Astrocyte of the spinal cord (primary cell): ENCODE results near the gene HRH3.

ENCODE experiments used
- DNase-seq: peaks from one replicate; pipeline ENCODE4 v3.0.0; 2011; ENCODE audit warnings: low read depth, low spot score
- H3K4me3 ChIP-seq: 2 replicates; pipeline ENCODE4 v1.5.1; 2011; ENCODE audit warnings: low read depth, mild to moderate bottlenecking, low read length, moderate library complexity
- CTCF ChIP-seq: IDR thresholded peaks from 2 replicates; pipeline ENCODE4 v1.5.1; 2012; ENCODE audit warnings: low read depth, mild to moderate bottlenecking, low read length, inconsistent platforms
- in situ Hi-C: cut with HindIII; loops from 2 replicates; pipeline ENCODE4 v1.10.0; 2017; ENCODE audit warnings: low sequenced_read_pairs

Gene HRH3

GRCh38 chr20:62266340-62266739 lies 46.3 kb upstream of the HRH3 start:
- in situ Hi-C loops, result no loop called here
- DNase-seq, result no peak
- no peak for TF ChIP-seq CTCF
- no peak overlapping the region for H3K4me3 ChIP-seq

DNA sequence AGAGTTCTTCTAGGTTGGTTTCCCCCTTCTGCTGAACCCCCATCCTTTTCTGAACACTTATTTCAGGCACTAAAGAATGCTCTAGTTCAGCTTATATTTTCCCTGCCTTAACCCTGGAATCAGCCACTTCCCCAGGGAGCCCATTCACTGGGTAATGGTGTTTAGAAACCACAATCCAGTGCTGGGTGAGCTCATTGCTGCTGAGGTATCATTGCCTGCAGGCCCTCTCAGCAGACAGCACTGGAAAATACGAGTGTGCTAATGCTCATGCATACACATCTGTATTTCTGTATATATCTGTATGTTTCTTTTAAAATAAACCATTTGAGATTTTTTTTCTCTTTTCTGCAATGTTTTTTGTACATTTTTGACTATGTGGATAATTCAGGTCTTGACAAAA lies 45.3 kb upstream of the HRH3 start:
- TF ChIP-seq CTCF, result no peak
- in situ Hi-C loops, result no loop called here
- DNase-seq, result no peak
- H3K4me3 ChIP-seq, result no peak overlapping the region

GRCh38 chr20:62263396-62263795 lies 43.3 kb upstream of the HRH3 start:
- H3K4me3 ChIP-seq, result no peak overlapping the region
- no peak for DNase-seq
- in situ Hi-C loops, result no loop called here
- TF ChIP-seq CTCF, result no peak

DNA sequence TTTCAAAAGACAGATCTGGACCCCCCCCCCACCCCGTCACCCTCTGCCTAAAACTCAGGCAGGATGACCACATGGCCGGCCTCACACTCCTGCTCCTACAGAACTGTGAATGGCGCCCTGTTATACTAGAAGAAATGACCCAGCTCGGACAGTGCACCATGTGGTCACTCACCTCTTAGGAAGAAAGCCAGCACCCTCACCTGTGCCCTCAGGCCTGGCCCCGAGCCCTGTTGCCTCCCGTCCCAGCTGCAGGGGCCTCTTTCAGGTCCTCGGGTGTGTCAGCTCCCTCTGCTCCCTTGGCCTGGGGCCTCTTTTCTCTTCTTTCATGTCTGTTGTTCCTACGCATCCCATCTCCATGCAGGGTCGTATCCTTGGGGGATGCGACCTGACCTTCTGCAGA lies 42.0 kb upstream of the HRH3 start:
- in situ Hi-C loops, result no loop called here
- H3K4me3 ChIP-seq, result no peak overlapping the region
- DNase-seq, result no peak
- no peak for TF ChIP-seq CTCF

GRCh38 chr20:62259294-62259565 lies 39.2 kb upstream of the HRH3 start:
- in situ Hi-C loops, result no loop called here
- H3K4me3 ChIP-seq, result no peak overlapping the region

DNA sequence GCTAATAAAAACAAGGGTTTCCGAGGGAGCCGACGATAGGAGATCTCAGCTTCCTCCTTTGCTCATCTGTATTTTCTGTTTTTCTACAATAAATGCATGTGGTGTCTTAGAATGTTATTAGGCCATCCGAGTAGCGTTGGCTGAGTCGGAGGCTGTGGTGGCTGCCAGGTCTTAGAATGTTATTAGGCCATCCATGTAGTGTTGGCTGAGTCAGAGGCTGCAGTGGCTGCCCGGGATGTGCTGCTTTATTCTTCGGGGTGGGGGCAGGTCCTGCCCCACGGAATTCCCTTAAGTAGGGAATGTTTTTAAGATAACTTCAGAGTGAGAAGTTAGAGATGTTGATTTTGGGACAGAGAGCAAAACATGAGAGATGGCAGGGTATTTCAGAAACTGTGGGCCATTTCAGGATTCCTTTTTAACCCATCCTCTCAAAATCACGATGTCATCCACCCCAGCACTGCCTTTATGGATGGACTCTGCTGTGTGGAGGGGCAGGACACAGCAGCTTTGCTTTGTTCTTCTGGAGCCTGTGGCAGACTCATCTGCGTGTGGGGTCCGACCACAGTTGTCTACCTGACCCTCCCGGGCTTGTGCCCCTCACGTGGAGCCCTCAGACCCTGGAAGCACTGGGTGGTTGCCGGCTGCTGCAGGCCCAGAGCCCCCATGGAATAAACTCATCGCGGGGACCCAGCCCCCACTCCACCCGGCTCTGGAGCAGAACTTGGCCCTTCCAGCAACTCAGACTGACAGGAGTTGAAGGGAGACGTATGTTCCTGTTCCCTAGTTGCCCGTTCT lies 38.6 kb upstream of the HRH3 start:
- peak; percentile 74 for DNase-seq
- TF ChIP-seq CTCF, result no peak
- H3K4me3 ChIP-seq, result no peak overlapping the region
- in situ Hi-C loops, result no loop called here

More at GRCh38 chr20:62259294-62259565, 39.2 kb upstream of the HRH3 start:
- no peak for TF ChIP-seq CTCF
- DNase-seq, result no peak

- no peak for DNase-seq
- no peak overlapping the region for H3K4me3 ChIP-seq
- in situ Hi-C loops, result no loop called here
- no peak for TF ChIP-seq CTCF
Observed at GRCh38 chr20:62255976-62256375, 35.9 kb upstream of the HRH3 start.
